Measurements from ENCODE around the gene GLO1.
"Not testable (repeated sequence)": the region's sequence is repeated elsewhere in the genome, so short reads cannot be mapped to it uniquely, and the experiment has no call there.

Gene GLO1

GRCh38 chr6:38708496-38708895 is 5.6 kb upstream of the GLO1 start:
- DNase-seq (ENCODE audit: low read depth in 4 of 4, low spot score in 1 of 4), result no peak

GRCh38 chr6:38705924-38706323 is 3.0 kb upstream of the GLO1 start:
- DNase-seq (ENCODE audit: low read depth in 4 of 4, low spot score in 1 of 4), result no peak

GRCh38 chr6:38703949-38704590 is 1.1 kb upstream of the GLO1 start:
- no peak for DNase-seq (ENCODE audit: low read depth in 4 of 4, low spot score in 1 of 4)

- DNase-seq (ENCODE audit: low read depth in 4 of 4, low spot score in 1 of 4), result no peak
Observed at GRCh38 chr6:38701551-38701950, 1.4 kb downstream of the GLO1 start.

- DNase-seq (ENCODE audit: low read depth in 4 of 4, low spot score in 1 of 4), result not testable (repeated sequence)
Observed at GRCh38 chr6:38699702-38700101, 3.2 kb downstream of the GLO1 start.

GRCh38 chr6:38697846-38698245 is 5.1 kb downstream of the GLO1 start:
- DNase-seq (ENCODE audit: low read depth in 4 of 4, low spot score in 1 of 4), result no peak

GRCh38 chr6:38696345-38696744 is 6.6 kb downstream of the GLO1 start:
- no peak for DNase-seq (ENCODE audit: low read depth in 4 of 4, low spot score in 1 of 4)

GRCh38 chr6:38695933-38696332 is 7.0 kb downstream of the GLO1 start:
- no peak for DNase-seq (ENCODE audit: low read depth in 4 of 4, low spot score in 1 of 4)

GRCh38 chr6:38695227-38695900 is 7.6 kb downstream of the GLO1 start:
- no peak for DNase-seq (ENCODE audit: low read depth in 4 of 4, low spot score in 1 of 4)

GRCh38 chr6:38688579-38689087 is 14.3 kb downstream of the GLO1 start:
- no peak for DNase-seq (ENCODE audit: low read depth in 4 of 4, low spot score in 1 of 4)

- no peak for DNase-seq (ENCODE audit: low read depth in 4 of 4, low spot score in 1 of 4)
Observed at GRCh38 chr6:38687549-38687948, 15.4 kb downstream of the GLO1 start.

- no peak for DNase-seq (ENCODE audit: low read depth in 4 of 4, low spot score in 1 of 4)
Observed at GRCh38 chr6:38687043-38687353, 15.9 kb downstream of the GLO1 start.

GRCh38 chr6:38686270-38687042 is 16.5 kb downstream of the GLO1 start:
- no peak for DNase-seq (ENCODE audit: low read depth in 4 of 4, low spot score in 1 of 4)

- no peak for DNase-seq (ENCODE audit: low read depth in 4 of 4, low spot score in 1 of 4)
Observed at GRCh38 chr6:38684904-38685303, 18.0 kb downstream of the GLO1 start.

GRCh38 chr6:38684237-38684636 is 18.7 kb downstream of the GLO1 start:
- DNase-seq (ENCODE audit: low read depth in 4 of 4, low spot score in 1 of 4), result no peak

- DNase-seq (ENCODE audit: low read depth in 4 of 4, low spot score in 1 of 4), result no peak
Observed at GRCh38 chr6:38681850-38682249, 21.1 kb downstream of the GLO1 start.

- DNase-seq (ENCODE audit: low read depth in 4 of 4, low spot score in 1 of 4), result no peak
Observed at GRCh38 chr6:38679668-38680067, 23.3 kb downstream of the GLO1 start.

GRCh38 chr6:38678178-38678760 is 24.7 kb downstream of the GLO1 start:
- no peak for DNase-seq (ENCODE audit: low read depth in 4 of 4, low spot score in 1 of 4)

GRCh38 chr6:38676974-38677544 is 25.9 kb downstream of the GLO1 start:
- DNase-seq (ENCODE audit: low read depth in 4 of 4, low spot score in 1 of 4), result no peak

GRCh38 chr6:38676236-38676973 is 26.5 kb downstream of the GLO1 start:
- no peak for DNase-seq (ENCODE audit: low read depth in 4 of 4, low spot score in 1 of 4)
